Ovary (tissue), 9 donors: ENCODE results near the gene PNPLA2. TPM values are rescaled to one million over a fixed set of nuclear protein-coding genes. Genes with fewer than 3 reads are reported as not detected.

Experiments
- DNase-seq, 5 donors: peaks; one replicate each; pipeline ENCODE4 v3.0.0-alpha.2; 2019 to 2020
- H3K27ac ChIP-seq, 2 donors: fragments of 200-600 bp; one replicate each; pipeline versions ENCODE4 v1.5.1 to v1.8.0; 2019 to 2022
- H3K27me3 ChIP-seq: fragments of 200-600 bp; one replicate; pipeline ENCODE4 v1.8.0; 2022
- H3K36me3 ChIP-seq: fragments of 200-600 bp; sonication (generic); one replicate; pipeline ENCODE4 v1.5.1; 2019
- H3K4me1 ChIP-seq: one replicate; pipeline ENCODE4 v1.8.1; 2013; ENCODE audit warnings: mild to moderate bottlenecking, moderate library complexity; ENCODE audit not compliant: insufficient read depth
- H3K4me3 ChIP-seq: fragments of 200-600 bp; sonication (generic); one replicate; pipeline ENCODE4 v1.5.1; 2017
- H3K9me3 ChIP-seq, 2 donors: fragments of 200-600 bp in 1 of 2; sonication (generic) in 1 of 2; one replicate each; pipeline versions ENCODE4 v1.5.1 to v1.8.1; 2013 to 2019; ENCODE audit warnings: mild to moderate bottlenecking in 1 of 2, moderate library complexity in 1 of 2
- EP300 ChIP-seq: sonication (generic); formaldehyde crosslinking; IDR thresholded peaks from one replicate; pipeline ENCODE4 v1.6.1; 2017; ENCODE audit warnings: antibody characterized with exemption
- POLR2A ChIP-seq: fragments of 450-650 bp; IDR thresholded peaks from one replicate; pipeline ENCODE4 v1.6.1; 2017; ENCODE audit warnings: antibody characterized with exemption, mild to moderate bottlenecking, moderate library complexity
- WGBS, 3 donors: extraction: QIAGEN DNeasy Blood & Tissue Kit in 1 of 3; methylation state at CpG; one replicate each; pipeline versions ENCODE4 v1.1.5 to v1.1.7; 2013 to 2017; 5-methylcytosine and 5-hydroxymethylcytosine counted together
- intact Hi-C, 4 donors: fragments of 100-400 bp; cut with DNase I; formaldehyde crosslinking; loops; one replicate each; pipeline versions ENCODE4 v1.11.0 to v1.15.1; 2022 to 2023
- polyA plus RNA-seq, 2 donors: library from polyadenylated mRNA; stranded (reverse); fragments of 200-250 nt in 1 of 2; fragments of 350-450 nt in 1 of 2; fragmentation: Illumina TruSeq in 1 of 2; extraction: RNeasy Lipid Tissue Mini Kit (QIAGEN cat#74804) in 1 of 2; gene quantifications; one replicate each; pipeline ENCODE4 v1.2.3, GENCODE V29; 2013 to 2014
- total RNA-seq, 7 donors: library from RNA; depleted of rRNA in 2 of 7; stranded (reverse); fragments of >200 nt in 2 of 7; fragmentation: NEBNext Ultra II Directional in 3 of 7; extraction: Animal tissue kit (Norgen Biotek cat#: 25700) in 3 of 7; gene quantifications; one replicate each; pipeline versions ENCODE4 v1.1.0 to v1.2.4, GENCODE V29; 2016 to 2023
- TF ChIP-seq, protein P1 (sequence below), 3 donors: fragments of 450-650 bp in 2 of 3; fragments of 200-600 bp in 1 of 3; IDR thresholded peaks; one replicate each; pipeline versions ENCODE4 v1.5.1 to v1.8.0; 2016 to 2022; ENCODE audit warnings: antibody characterized with exemption in 3 of 3, mild to moderate bottlenecking in 1 of 3
- donor health status: DM: no; HTN: no; CAD: no; lungs with moderate emphysema.
- donor health status: DM: no; HTN: no; CAD: no.
- donor health status: Bipolar disorder and iron deficiency.
- donor health status: DM: yes; HTN: yes; CAD: no.
- donor health status: DM: no; HTN: no; CAD: no.
- donor health status: DM: yes; HTN: yes; CAD: no.

PNPLA2 gene
- total and polyA plus RNA-seq, 9 donors: 12.9 to 98.2 (median 83.0) TPM

DNA sequence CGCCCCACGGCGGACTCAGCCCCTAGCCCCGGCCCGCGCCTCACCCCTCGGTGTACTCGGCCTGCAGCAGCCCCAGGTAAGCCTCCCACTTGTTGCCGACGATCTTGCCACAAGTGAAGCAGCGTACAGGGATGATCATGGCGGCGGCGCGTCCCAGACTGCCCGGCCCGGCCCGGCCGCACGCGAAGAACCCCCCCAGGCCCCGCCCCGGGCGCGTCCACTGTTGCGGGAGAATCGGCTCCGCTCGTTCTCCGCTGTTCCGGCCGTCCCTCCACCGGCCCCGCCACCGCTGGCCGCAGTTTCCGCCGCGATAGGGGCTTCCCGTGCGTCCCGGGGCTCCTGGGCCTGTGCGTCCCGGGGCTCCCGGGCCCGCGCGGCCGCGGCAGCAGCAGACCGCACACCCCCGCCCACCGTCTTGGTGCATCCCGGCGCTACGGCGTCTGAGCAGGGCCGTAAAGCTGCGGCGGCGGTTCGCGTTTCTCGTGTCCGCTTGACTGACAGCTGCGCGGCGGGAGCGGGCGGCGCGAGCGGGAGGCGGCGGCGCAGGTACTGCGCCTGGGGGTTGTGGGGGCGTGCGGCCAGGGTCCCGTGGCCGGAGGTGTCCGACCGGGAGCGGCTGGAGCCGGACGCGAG is 23.8 kb downstream of the PNPLA2 start, which contains the start of the genes POLR2L and TSPAN4:
TSS of gene POLR2L (minus strand) at position 160 of the 633 bp plus-strand sequence. CDS start at position 139, 21 bp downstream.
TSS of gene TSPAN4 (plus strand) at position 483 of the 633 bp plus-strand sequence. CDS start 7,453 bp downstream, outside the sequence.
- Histone ChIP-seq H3K9me3 (no peaks in the 10 kb centered on the region), H3K27ac (peak within 1 kb of the TSS; percentile 74 to 92), H3K27me3 (no peaks in the 10 kb centered on the region), H3K4me3 (peak within 1 kb of the TSS; percentile 49), H3K4me1 (peaks cover 24% of the 10 kb centered on the region), H3K36me3 (no peaks in the 10 kb centered on the region)
- 1% methylated on average over 33 to 87 of the region's 87 CpGs for WGBS, 3 donors
- DNase-seq: peak; percentile 87 to 93 (median 91)
- intact Hi-C loops: loop anchor here in 1 of 4 donors (5.0 to 10.0 kb wide), 2 partner anchors 35 to 622 kb away; partner anchors contain the start of genes PIDD1 and RPLP2
- TF ChIP-seq, protein P1, sequence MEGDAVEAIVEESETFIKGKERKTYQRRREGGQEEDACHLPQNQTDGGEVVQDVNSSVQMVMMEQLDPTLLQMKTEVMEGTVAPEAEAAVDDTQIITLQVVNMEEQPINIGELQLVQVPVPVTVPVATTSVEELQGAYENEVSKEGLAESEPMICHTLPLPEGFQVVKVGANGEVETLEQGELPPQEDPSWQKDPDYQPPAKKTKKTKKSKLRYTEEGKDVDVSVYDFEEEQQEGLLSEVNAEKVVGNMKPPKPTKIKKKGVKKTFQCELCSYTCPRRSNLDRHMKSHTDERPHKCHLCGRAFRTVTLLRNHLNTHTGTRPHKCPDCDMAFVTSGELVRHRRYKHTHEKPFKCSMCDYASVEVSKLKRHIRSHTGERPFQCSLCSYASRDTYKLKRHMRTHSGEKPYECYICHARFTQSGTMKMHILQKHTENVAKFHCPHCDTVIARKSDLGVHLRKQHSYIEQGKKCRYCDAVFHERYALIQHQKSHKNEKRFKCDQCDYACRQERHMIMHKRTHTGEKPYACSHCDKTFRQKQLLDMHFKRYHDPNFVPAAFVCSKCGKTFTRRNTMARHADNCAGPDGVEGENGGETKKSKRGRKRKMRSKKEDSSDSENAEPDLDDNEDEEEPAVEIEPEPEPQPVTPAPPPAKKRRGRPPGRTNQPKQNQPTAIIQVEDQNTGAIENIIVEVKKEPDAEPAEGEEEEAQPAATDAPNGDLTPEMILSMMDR (IDR thresholded peaks at IDR 0.05): peak in 2 of 3 donors; percentile 55 to 68
- TF ChIP-seq POLR2A (peak; percentile 80), EP300 (no peak)

- Histone ChIP-seq H3K4me1 (peaks cover 26% of the 10 kb centered on the region), H3K9me3 (no peaks in the 10 kb centered on the region), H3K27me3 (no peaks in the 10 kb centered on the region), H3K36me3 (no peaks in the 10 kb centered on the region), H3K27ac (peak overlapping the region; percentile 74 to 92), H3K4me3 (peak overlapping the region; percentile 49)
- 0 to 2% (median 1%) methylated on average over 26 to 53 of the region's 53 CpGs for WGBS, 3 donors
- intact Hi-C loops: loop anchor here in 1 of 4 donors (5.0 to 10.0 kb wide), 2 partner anchors 36 to 622 kb away; partner anchors contain the start of genes PIDD1 and RPLP2
- no peak for TF ChIP-seq EP300
- TF ChIP-seq, protein P1 (IDR thresholded peaks at IDR 0.05): no peak
- no peak for TF ChIP-seq POLR2A
- DNase-seq: peak in 1 of 5 donors; percentile 71
Measured at GRCh38 chr11:843086-843734, 24.5 kb downstream of the PNPLA2 start.

GRCh38 chr11:843818-844692 is 25.3 kb downstream of the PNPLA2 start:
- Histone ChIP-seq H3K36me3 (no peaks in the 10 kb centered on the region), H3K27me3 (no peaks in the 10 kb centered on the region), H3K4me1 (peaks cover 28% of the 10 kb centered on the region), H3K9me3 (no peaks in the 10 kb centered on the region), H3K4me3 (peak overlapping the region; percentile 49), H3K27ac (peak overlapping the region; percentile 74 to 92)
- TF ChIP-seq EP300: peak; percentile 65
- TF ChIP-seq, protein P1 (IDR thresholded peaks at IDR 0.05): no peak
- TF ChIP-seq POLR2A: peak; percentile 25
- intact Hi-C loops: loop anchor here in 1 of 4 donors (5.0 to 10.0 kb wide), 2 partner anchors 37 to 621 kb away; partner anchors contain the start of genes PIDD1 and RPLP2
- DNase-seq: peak; percentile 88 to 93 (median 92)
- 1 to 2% (median 1%) methylated on average over 20 to 25 of the region's 25 CpGs for WGBS, 3 donors
